Stimulated activated CD4-positive, alpha-beta T cell treated with anti-CD3 and anti-CD28 coated beads, TNF-alpha, amount 100 ng/mL, for 1 hour (primary cell): Measurements from ENCODE around the gene TSPAN33.
A peak's percentile ranks its signal among the peaks of the same experiment; 100 is the strongest.
"Not testable (repeated sequence)": the region's sequence is repeated elsewhere in the genome, so short reads cannot be mapped to it uniquely, and the experiment has no call there.

Experiments
- DNase-seq, 3 donors: peaks; one replicate each; pipeline ENCODE4 v3.0.0-alpha.2; 2020; ENCODE audit warnings: low read depth in 3 of 3, low spot score in 1 of 3

The TSPAN33 gene

GRCh38 chr7:129205987-129206785, 61.7 kb downstream of the TSPAN33 start:
- no peak for DNase-seq

GRCh38 chr7:129208667-129209066, 64.2 kb downstream of the TSPAN33 start:
- DNase-seq: no peak

GRCh38 chr7:129209067-129209926, 64.8 kb downstream of the TSPAN33 start:
- no peak for DNase-seq

- peak in 2 of 3 donors; percentile 13 to 58 for DNase-seq
Measured at GRCh38 chr7:129210256-129210988, 65.9 kb downstream of the TSPAN33 start.

- DNase-seq: no peak
Measured at GRCh38 chr7:129210989-129211312, 66.4 kb downstream of the TSPAN33 start.

- DNase-seq: no peak
Measured at GRCh38 chr7:129212126-129212525, 67.6 kb downstream of the TSPAN33 start.

GRCh38 chr7:129212596-129212995, 68.1 kb downstream of the TSPAN33 start:
- DNase-seq: no peak

GRCh38 chr7:129213828-129214227, 69.3 kb downstream of the TSPAN33 start:
- no peak for DNase-seq

GRCh38 chr7:129215691-129216090, 71.2 kb downstream of the TSPAN33 start:
- DNase-seq: not testable (repeated sequence)

- DNase-seq: not testable (repeated sequence)
Measured at GRCh38 chr7:129216101-129216715, 71.7 kb downstream of the TSPAN33 start.

- not testable (repeated sequence) for DNase-seq
Measured at GRCh38 chr7:129216821-129217416, 72.4 kb downstream of the TSPAN33 start.

- peak; percentile 43 to 62 (median 56) for DNase-seq
Measured at GRCh38 chr7:129218514-129219062, 74.1 kb downstream of the TSPAN33 start.

- DNase-seq: not testable (repeated sequence)
Measured at GRCh38 chr7:129219166-129219565, 74.7 kb downstream of the TSPAN33 start.
